ENCODE results near the gene TMEM88. TPM values are rescaled to one million over a fixed set of nuclear protein-coding genes. Genes with fewer than 3 reads are reported as not detected.
A peak's percentile ranks its signal among the peaks of the same experiment; 100 is the strongest.

The TMEM88 gene
- total RNA-seq, 4 donors from 2014 or later = 1.5 to 3.8 (median 1.6) TPM; not detected in 1

DNA sequence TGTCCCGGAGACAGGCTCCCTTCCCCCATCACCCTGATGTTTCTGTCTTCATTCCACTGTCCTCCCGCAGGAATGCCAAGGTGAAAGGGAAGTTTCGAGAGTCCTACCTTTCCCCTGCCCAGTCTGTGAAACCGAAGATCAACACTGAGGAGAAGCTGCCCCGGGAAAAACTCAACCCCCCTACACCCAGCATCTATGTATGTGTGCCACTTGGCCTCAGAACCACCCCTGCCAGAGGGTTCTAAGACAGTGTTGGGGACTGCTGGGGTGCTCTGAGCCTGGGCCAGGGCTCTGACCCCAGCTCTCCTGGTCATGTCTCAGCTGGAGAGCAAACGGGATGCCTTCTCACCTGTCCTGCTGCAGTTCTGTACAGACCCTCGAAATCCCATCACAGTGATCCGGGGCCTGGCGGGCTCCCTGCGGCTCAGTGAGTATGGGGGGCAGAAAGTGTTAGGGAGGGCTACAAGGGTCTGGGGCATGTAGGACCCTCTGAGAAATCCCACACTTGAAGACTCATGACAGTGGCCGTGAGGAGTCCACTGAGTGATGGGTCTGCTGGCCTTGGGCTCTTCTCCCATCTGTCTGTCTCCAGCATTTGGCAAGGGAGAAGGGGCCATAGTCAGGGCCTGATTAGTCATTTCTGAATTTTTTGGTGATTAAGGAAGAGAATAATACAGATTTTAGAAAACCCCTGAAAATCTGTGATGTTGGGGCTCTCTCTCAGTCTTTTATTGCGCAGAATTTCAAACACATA is 4.9 kb upstream of the TMEM88 start:
- Histone ChIP-seq H3K9me3 (no peaks in the 10 kb centered on the region), H3K27ac (no peak overlapping the region), H3K36me3 (peaks cover 48 to 87% (median 50%) of the 10 kb centered on the region in 3 donors), H3K4me3 (no peak overlapping the region), H3K27me3 (no peaks in the 10 kb centered on the region), H3K4me1 (peaks cover 18 to 56% (median 27%) of the 10 kb centered on the region in 3 donors)
- 84 to 93% methylated on average over 4 to 8 of the region's 12 CpGs for WGBS, 2 donors
- intact Hi-C loops (cut with DNase I) = no loop called here
- no peak for DNase-seq
- TF ChIP-seq POLR2A (IDR thresholded peaks at IDR 0.05) = no peak
- TF ChIP-seq, protein P1, sequence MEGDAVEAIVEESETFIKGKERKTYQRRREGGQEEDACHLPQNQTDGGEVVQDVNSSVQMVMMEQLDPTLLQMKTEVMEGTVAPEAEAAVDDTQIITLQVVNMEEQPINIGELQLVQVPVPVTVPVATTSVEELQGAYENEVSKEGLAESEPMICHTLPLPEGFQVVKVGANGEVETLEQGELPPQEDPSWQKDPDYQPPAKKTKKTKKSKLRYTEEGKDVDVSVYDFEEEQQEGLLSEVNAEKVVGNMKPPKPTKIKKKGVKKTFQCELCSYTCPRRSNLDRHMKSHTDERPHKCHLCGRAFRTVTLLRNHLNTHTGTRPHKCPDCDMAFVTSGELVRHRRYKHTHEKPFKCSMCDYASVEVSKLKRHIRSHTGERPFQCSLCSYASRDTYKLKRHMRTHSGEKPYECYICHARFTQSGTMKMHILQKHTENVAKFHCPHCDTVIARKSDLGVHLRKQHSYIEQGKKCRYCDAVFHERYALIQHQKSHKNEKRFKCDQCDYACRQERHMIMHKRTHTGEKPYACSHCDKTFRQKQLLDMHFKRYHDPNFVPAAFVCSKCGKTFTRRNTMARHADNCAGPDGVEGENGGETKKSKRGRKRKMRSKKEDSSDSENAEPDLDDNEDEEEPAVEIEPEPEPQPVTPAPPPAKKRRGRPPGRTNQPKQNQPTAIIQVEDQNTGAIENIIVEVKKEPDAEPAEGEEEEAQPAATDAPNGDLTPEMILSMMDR (IDR thresholded peaks at IDR 0.05) = no peak

- H3K27ac ChIP-seq = peak overlapping the region in 2 of 4 donors; percentile 14 to 66
- peaks cover 46 to 80% (median 48%) of the 10 kb centered on the region in 3 donors for H3K36me3 ChIP-seq
- H3K4me1 ChIP-seq = peaks cover 17 to 56% (median 25%) of the 10 kb centered on the region in 3 donors
- DNase-seq = no peak
- no peaks in the 10 kb centered on the region for H3K9me3 ChIP-seq
- H3K4me3 ChIP-seq = peak overlapping the region in 2 of 4 donors; percentile 21 to 31
- intact Hi-C loops (cut with DNase I) = no loop called here
- 87 to 90% methylated on average over 6 to 13 of the region's 17 CpGs for WGBS, 2 donors
- no peaks in the 10 kb centered on the region for H3K27me3 ChIP-seq
- no peak for TF ChIP-seq POLR2A (IDR thresholded peaks at IDR 0.05)
- TF ChIP-seq, protein P1 (IDR thresholded peaks at IDR 0.05) = no peak
Observed at GRCh38 chr17:7850701-7851437, 4.0 kb upstream of the TMEM88 start.

DNA sequence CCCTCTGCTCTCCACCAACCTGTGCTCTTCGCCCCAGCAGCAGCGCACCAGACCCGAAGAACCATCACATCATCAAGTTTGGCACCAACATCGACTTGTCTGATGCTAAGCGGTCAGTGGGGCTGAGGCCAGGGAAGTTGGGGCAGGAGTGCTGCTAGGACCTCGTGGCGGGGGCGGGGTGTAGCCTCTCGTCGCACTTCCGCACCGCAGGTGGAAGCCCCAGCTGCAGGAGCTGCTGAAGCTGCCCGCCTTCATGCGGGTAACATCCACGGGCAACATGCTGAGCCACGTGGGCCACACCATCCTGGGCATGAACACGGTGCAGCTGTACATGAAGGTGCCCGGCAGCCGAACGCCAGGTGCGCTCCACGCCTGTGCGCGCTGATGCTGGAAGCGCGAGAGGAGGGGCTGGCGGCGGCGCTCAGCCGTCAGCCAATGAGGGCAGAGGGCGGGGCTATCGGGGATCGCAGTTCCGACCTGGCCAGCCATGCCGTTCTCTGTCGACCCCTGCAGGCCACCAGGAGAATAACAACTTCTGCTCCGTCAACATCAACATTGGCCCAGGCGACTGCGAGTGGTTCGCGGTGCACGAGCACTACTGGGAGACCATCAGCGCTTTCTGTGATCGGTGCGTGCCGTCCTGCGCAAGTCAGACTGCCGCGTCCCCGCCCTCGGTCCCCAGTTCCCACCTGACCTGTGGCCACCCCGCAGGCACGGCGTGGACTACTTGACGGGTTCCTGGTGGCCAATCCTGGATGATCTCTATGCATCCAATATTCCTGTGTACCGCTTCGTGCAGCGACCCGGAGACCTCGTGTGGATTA is 3.2 kb upstream of the TMEM88 start:
- peak overlapping the region in 3 of 4 donors; percentile 14 to 66 (median 17) for H3K27ac ChIP-seq
- H3K4me1 ChIP-seq = peaks cover 23 to 57% (median 29%) of the 10 kb centered on the region in 3 donors
- intact Hi-C loops (cut with DNase I) = no loop called here
- peaks cover 38 to 72% (median 41%) of the 10 kb centered on the region in 3 donors for H3K36me3 ChIP-seq
- 23 to 39% methylated on average over 11 to 13 of the region's 60 CpGs for WGBS, 2 donors
- TF ChIP-seq, protein P1 (IDR thresholded peaks at IDR 0.05) = peak; percentile 96 to 99 (median 98)
- TF ChIP-seq POLR2A (IDR thresholded peaks at IDR 0.05) = peak in 1 of 4 donors; percentile 33
- H3K9me3 ChIP-seq = no peaks in the 10 kb centered on the region
- H3K27me3 ChIP-seq = no peaks in the 10 kb centered on the region
- H3K4me3 ChIP-seq = peak overlapping the region in 3 of 4 donors; percentile 21 to 42 (median 31)
- DNase-seq = no peak

DNA sequence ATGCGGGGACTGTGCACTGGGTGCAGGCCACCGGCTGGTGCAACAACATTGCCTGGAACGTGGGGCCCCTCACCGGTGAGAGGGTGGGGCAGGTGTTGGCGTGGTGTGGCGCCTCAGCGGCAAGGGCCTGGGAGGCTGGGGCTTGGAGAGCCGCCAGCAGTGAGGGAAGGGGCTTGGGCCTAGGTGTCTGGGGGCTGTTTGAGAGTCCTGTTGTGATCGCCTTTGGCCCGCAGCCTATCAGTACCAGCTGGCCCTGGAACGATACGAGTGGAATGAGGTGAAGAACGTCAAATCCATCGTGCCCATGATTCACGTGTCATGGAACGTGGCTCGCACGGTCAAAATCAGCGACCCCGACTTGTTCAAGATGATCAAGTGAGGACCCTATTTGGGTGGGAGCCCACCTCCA is 2.6 kb upstream of the TMEM88 start:
- Histone ChIP-seq H3K4me3 (peak overlapping the region in 1 of 4 donors; percentile 42), H3K36me3 (peaks cover 32 to 66% (median 35%) of the 10 kb centered on the region in 3 donors), H3K4me1 (peaks cover 23 to 61% (median 29%) of the 10 kb centered on the region in 3 donors), H3K27ac (peak overlapping the region in 2 of 4 donors; percentile 17 to 66), H3K9me3 (no peaks in the 10 kb centered on the region), H3K27me3 (no peaks in the 10 kb centered on the region)
- DNase-seq = no peak
- intact Hi-C loops (cut with DNase I) = no loop called here
- TF ChIP-seq POLR2A (IDR thresholded peaks at IDR 0.05) = no peak
- TF ChIP-seq, protein P1 (IDR thresholded peaks at IDR 0.05) = no peak
- WGBS, 2 donors = 76 to 82% methylated on average over 7 to 11 of the region's 20 CpGs

All from esophagus squamous epithelium (tissue), 5 donors.